Measurements from ENCODE around the gene LECT2.

Gene LECT2

DNA sequence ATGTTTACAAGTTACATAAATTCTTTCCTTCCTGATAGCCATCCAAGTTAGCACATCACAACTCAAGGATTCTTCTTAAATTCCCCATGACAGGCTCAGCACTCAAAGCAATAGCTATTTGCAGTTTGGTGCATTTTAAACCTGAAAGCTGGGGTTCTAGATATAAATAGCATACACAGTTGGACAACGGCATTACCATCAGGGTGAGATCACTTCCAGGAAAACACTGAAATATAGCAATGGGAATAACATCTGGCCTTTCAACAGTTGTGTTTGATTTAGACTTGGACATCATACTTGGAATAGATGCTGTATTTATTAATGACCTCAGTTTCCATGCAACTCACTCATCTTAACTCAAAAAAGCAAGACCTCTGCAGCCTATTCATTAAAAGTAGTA lies 24.7 kb upstream of the LECT2 start:
- no peak overlapping the region for H3K27ac ChIP-seq
- TF ChIP-seq ZFX (IDR thresholded peaks at IDR 0.05) (no peak), CTCF (conservative IDR thresholded peaks at IDR 0.05) (no peak)

- TF ChIP-seq ZFX (IDR thresholded peaks at IDR 0.05), result no peak
- TF ChIP-seq CTCF (conservative IDR thresholded peaks at IDR 0.05), result no peak
- H3K27ac ChIP-seq, result no peak overlapping the region
Observed at GRCh38 chr5:135978993-135979392, 24.2 kb upstream of the LECT2 start.

DNA sequence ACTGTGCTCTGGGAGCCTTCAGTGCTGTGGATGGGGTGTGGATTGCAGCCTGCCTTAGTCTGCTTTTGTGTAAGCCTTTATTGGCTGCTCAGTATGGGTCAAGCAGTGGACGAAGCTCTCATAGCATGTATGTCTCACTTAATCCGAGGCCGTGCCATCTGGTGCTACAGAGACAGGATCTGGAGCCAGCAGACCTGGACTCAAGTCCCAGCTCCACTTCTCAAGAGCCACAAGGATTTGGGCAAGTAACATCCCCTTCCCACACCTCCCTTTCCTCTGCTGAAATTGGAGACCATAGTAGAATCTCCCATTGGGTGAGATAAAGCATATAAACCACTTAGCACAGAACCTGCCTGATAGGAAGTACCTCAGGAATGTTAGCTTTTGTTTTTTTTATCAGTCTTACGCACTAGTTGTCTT lies 23.4 kb upstream of the LECT2 start:
- no peak overlapping the region for H3K27ac ChIP-seq
- TF ChIP-seq CTCF (conservative IDR thresholded peaks at IDR 0.05), result no peak
- no peak for TF ChIP-seq ZFX (IDR thresholded peaks at IDR 0.05)

- TF ChIP-seq CTCF (conservative IDR thresholded peaks at IDR 0.05) (peak; percentile 74), ZFX (IDR thresholded peaks at IDR 0.05) (no peak)
- H3K27ac ChIP-seq, result no peak overlapping the region
Observed at GRCh38 chr5:135977375-135977928, 22.7 kb upstream of the LECT2 start.

- H3K27ac ChIP-seq, result no peak overlapping the region
- no peak for TF ChIP-seq ZFX (IDR thresholded peaks at IDR 0.05)
- no peak for TF ChIP-seq CTCF (conservative IDR thresholded peaks at IDR 0.05)
Observed at GRCh38 chr5:135976216-135976615, 21.4 kb upstream of the LECT2 start.

GRCh38 chr5:135975122-135975521 lies 20.3 kb upstream of the LECT2 start:
- H3K27ac ChIP-seq, result no peak overlapping the region
- TF ChIP-seq ZFX (IDR thresholded peaks at IDR 0.05), result no peak
- TF ChIP-seq CTCF (conservative IDR thresholded peaks at IDR 0.05), result no peak

DNA sequence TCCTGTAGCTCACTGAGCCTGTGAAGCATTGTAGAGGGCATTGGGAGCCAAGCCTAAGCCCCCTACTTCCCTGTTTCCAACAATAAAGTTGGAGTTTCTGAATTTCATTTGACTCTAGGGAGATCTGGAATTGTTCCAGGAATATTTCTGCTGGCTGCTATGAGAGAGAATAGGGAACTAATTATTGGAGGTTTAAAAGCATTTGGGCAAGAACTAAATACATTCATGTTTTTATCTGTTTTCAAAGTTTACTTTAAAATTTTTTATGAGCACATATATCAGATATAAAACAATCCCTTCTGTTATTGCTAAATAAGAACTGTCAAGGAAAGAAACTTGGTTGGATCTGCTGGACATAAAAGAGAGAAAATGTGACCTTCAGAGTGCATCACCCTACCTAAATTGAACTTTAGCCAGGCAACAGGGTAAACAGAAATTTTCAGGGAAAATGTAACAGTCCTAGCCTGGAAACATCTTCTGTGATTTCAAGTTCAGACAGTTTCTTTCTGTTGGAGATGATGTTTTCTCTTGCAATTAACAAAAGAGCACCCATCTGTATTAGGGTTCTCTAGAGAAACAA lies 19.3 kb upstream of the LECT2 start:
- H3K27ac ChIP-seq, result no peak overlapping the region
- TF ChIP-seq CTCF (conservative IDR thresholded peaks at IDR 0.05) (no peak), ZFX (IDR thresholded peaks at IDR 0.05) (no peak)

Data from C4-2B (cell line).